Mesendoderm (in vitro differentiated cells): ENCODE measurements around the gene OR2D3.
"Not testable (repeated sequence)": the region's sequence is repeated elsewhere in the genome, so short reads cannot be mapped to it uniquely, and the experiment has no call there.

Source experiments
- DNase-seq: peaks from one replicate; pipeline ENCODE4 v3.0.0; 2013
- H2AK5ac ChIP-seq: 2 replicates; pipeline ENCODE4 v1.6.1; 2013; ENCODE audit warnings: low read length, inconsistent platforms
- H2BK120ac ChIP-seq: 2 replicates; pipeline ENCODE4 v1.6.1; 2013; ENCODE audit warnings: low read depth, mild to moderate bottlenecking, low read length, moderate library complexity, mixed read lengths
- H2BK15ac ChIP-seq: replicated peaks from 2 replicates; pipeline ENCODE4 v1.6.1; 2013; ENCODE audit warnings: low read depth, mild to moderate bottlenecking, moderate library complexity
- H2BK5ac ChIP-seq: 2 replicates; pipeline ENCODE4 v1.6.1; 2013; ENCODE audit warnings: low read length, inconsistent platforms
- H3K18ac ChIP-seq: 2 replicates; pipeline ENCODE4 v1.6.1; 2013; ENCODE audit warnings: mild to moderate bottlenecking, low read length, mixed read lengths
- H3K23ac ChIP-seq: one replicate; pipeline ENCODE4 v1.6.1; 2013; ENCODE audit warnings: low read length
- H3K27ac ChIP-seq: 2 replicates; pipeline ENCODE4 v1.5.1; 2013; ENCODE audit warnings: low read depth, mild to moderate bottlenecking, inconsistent platforms, low read length, moderate library complexity
- H3K27me3 ChIP-seq: 2 replicates; pipeline ENCODE4 v1.6.1; 2013; ENCODE audit warnings: low read length, control low read depth, mild to moderate bottlenecking, inconsistent platforms; ENCODE audit not compliant: insufficient read depth, poor library complexity
- H3K36me3 ChIP-seq: 2 replicates; pipeline ENCODE4 v1.6.1; 2013; ENCODE audit warnings: low read length, inconsistent platforms; ENCODE audit not compliant: control insufficient read depth, insufficient read depth
- H3K4ac ChIP-seq: one replicate; pipeline ENCODE4 v1.6.1; 2013; ENCODE audit warnings: low read depth, mild to moderate bottlenecking, low read length, moderate library complexity
- H3K4me1 ChIP-seq: 2 replicates; pipeline ENCODE4 v1.6.1; 2013; ENCODE audit warnings: low read depth, low read length, inconsistent platforms; ENCODE audit not compliant: control insufficient read depth
- H3K4me2 ChIP-seq: 2 replicates; pipeline ENCODE4 v1.6.1; 2013; ENCODE audit warnings: low read length
- H3K4me3 ChIP-seq: 2 replicates; pipeline ENCODE4 v1.5.1; 2013; ENCODE audit warnings: mild to moderate bottlenecking, low read length
- H3K56ac ChIP-seq: one replicate; pipeline ENCODE4 v1.6.1; 2013; ENCODE audit warnings: low read length
- H3K79me1 ChIP-seq: 2 replicates; pipeline ENCODE4 v1.6.1; 2013; ENCODE audit warnings: low read length, inconsistent platforms
- H3K79me2 ChIP-seq: 2 replicates; pipeline ENCODE4 v1.6.1; 2013; ENCODE audit warnings: mild to moderate bottlenecking, low read length; ENCODE audit not compliant: control insufficient read depth, insufficient read depth
- H3K9ac ChIP-seq: 2 replicates; pipeline ENCODE4 v1.6.1; 2013; ENCODE audit warnings: low read length, inconsistent platforms
- H4K5ac ChIP-seq: one replicate; pipeline ENCODE4 v1.6.1; 2013; ENCODE audit warnings: low read length
- H4K8ac ChIP-seq: one replicate; pipeline ENCODE4 v1.6.1; 2013; ENCODE audit warnings: low read depth, mild to moderate bottlenecking, control low read depth, low read length, moderate library complexity
- WGBS: extraction: QIAGEN DNeasy Blood & Tissue Kit; methylation state at CpG from one replicate; pipeline ENCODE4 v1.1.7; 2013; ENCODE audit warnings: low lambda C conversion rate, missing lambda C conversion rate; ENCODE audit not compliant: insufficient coverage; ENCODE audit errors: extremely low coverage; 5-methylcytosine and 5-hydroxymethylcytosine counted together

The OR2D3 gene

DNA sequence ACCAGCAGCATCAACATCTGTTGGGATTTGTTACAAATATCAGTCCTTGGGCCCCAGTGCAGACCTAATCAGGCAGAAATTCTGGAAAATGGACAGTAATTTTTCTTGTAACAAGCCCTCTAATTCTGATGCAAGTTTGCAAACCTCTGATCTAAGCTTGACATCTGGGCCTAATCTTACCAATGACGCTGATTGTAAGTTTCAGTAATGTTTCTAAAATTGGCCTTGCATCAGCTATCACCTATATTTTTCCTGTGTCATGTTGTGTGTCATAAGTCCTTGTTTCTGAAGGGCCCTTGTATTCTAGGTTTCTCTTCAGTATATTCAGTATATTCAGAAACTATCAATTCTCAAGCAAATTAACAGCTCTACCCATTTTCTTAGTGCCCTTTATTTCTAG, 41.9 kb downstream of the OR2D3 start:
- DNase-seq: no peak
- Histone ChIP-seq H3K27ac (no peak overlapping the region), H3K4ac (no peak overlapping the region), H4K5ac (no peak overlapping the region), H2BK120ac (no peak overlapping the region), H3K23ac (no peak overlapping the region), H3K9ac (no peak overlapping the region), H3K36me3 (no peaks in the 10 kb centered on the region), H2BK15ac (no peak overlapping the region), H2AK5ac (no peak overlapping the region), H3K79me1 (no peaks in the 10 kb centered on the region), H3K18ac (no peak overlapping the region), H3K27me3 (no peaks in the 10 kb centered on the region), H4K8ac (no peak overlapping the region), H3K4me1 (no peaks in the 10 kb centered on the region), H3K79me2 (no peaks in the 10 kb centered on the region), H2BK5ac (no peak overlapping the region), H3K56ac (no peak overlapping the region), H3K4me2 (no peak overlapping the region), H3K4me3 (no peak overlapping the region)
- no CpG with 5 or more reads among the region's 1 CpG for WGBS

DNA sequence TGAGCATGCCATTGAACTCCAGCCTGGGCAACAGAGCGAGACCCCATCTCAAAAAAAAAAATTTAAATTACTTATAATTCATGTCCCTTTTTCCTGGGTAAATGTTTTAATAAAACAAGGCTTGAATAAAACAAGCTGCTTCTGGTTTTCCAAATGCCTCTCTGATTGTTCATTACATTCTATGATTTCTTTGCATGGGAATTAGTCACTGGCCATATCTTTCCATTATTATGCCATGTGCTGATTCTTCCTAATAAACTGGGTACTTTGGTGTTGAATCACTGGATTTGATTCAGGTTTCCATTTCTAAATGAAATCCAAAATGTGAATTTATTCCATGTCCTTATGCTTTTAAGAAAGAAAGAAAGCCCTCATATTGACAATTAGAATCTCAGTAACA, 48.0 kb downstream of the OR2D3 start:
- Histone ChIP-seq H4K5ac (no peak overlapping the region), H2BK120ac (no peak overlapping the region), H3K79me1 (no peaks in the 10 kb centered on the region), H3K56ac (no peak overlapping the region), H3K27me3 (no peaks in the 10 kb centered on the region), H3K79me2 (no peaks in the 10 kb centered on the region), H3K4ac (no peak overlapping the region), H3K4me3 (no peak overlapping the region), H3K27ac (no peak overlapping the region), H3K18ac (no peak overlapping the region), H3K4me2 (no peak overlapping the region), H3K9ac (no peak overlapping the region), H4K8ac (no peak overlapping the region), H3K4me1 (no peaks in the 10 kb centered on the region), H2AK5ac (no peak overlapping the region), H3K23ac (no peak overlapping the region), H2BK15ac (no peak overlapping the region), H2BK5ac (no peak overlapping the region), H3K36me3 (no peaks in the 10 kb centered on the region)
- no CpG with 5 or more reads among the region's 1 CpG for WGBS
- DNase-seq: no peak

GRCh38 chr11:6969854-6970253, 49.1 kb downstream of the OR2D3 start:
- not testable (repeated sequence) for H3K4ac ChIP-seq, H4K8ac ChIP-seq, H3K18ac ChIP-seq, H3K27ac ChIP-seq, H2BK120ac ChIP-seq, H3K79me2 ChIP-seq, H3K27me3 ChIP-seq, H3K4me2 ChIP-seq, DNase-seq, H3K23ac ChIP-seq, H3K9ac ChIP-seq, H3K36me3 ChIP-seq, H3K4me3 ChIP-seq, H3K4me1 ChIP-seq, H2AK5ac ChIP-seq, H3K56ac ChIP-seq, H3K79me1 ChIP-seq, H2BK5ac ChIP-seq, H4K5ac ChIP-seq, H2BK15ac ChIP-seq
- no CpG with 5 or more reads among the region's 4 CpGs for WGBS
